Progenitor cell of endocrine pancreas (in vitro differentiated cells): Measurements from ENCODE around the gene ATF4. TPM values are rescaled to one million over a fixed set of nuclear protein-coding genes. Genes with fewer than 3 reads are reported as not detected.
A peak's percentile ranks its signal among the peaks of the same experiment; 100 is the strongest.
"Not testable (repeated sequence)": the region's sequence is repeated elsewhere in the genome, so short reads cannot be mapped to it uniquely, and the experiment has no call there.

ENCODE experiments used
- DNase-seq: peaks from one replicate; pipeline ENCODE4 v3.0.0; 2021; ENCODE audit warnings: low spot score; ENCODE audit not compliant: unreplicated experiment
- H3K27ac Mint-ChIP-seq: 2 replicates; pipeline ENCODE4 v1.8.0; 2021; ENCODE audit warnings: mild to moderate bottlenecking, moderate library complexity, mixed read lengths
- H3K27me3 Mint-ChIP-seq: 2 replicates; pipeline ENCODE4 v1.8.0; 2021; ENCODE audit warnings: mixed read lengths
- H3K36me3 Mint-ChIP-seq: 2 replicates; pipeline ENCODE4 v1.8.0; 2022; ENCODE audit warnings: mixed read lengths; ENCODE audit not compliant: insufficient read depth
- H3K4me1 Mint-ChIP-seq: 2 replicates; pipeline ENCODE4 v1.8.0; 2021; ENCODE audit warnings: low read depth, mixed read lengths
- H3K4me3 Mint-ChIP-seq: 2 replicates; pipeline ENCODE4 v1.8.0; 2021; ENCODE audit warnings: low read depth, mild to moderate bottlenecking, moderate library complexity, mixed read lengths
- H3K9me3 Mint-ChIP-seq: 2 replicates; pipeline ENCODE4 v1.8.0; 2021; ENCODE audit warnings: low read depth, mixed read lengths
- CTCF ChIP-seq: fragments of 200-600 bp; sonication (generic); IDR thresholded peaks from one replicate; pipeline ENCODE4 v1.5.0; 2021; ENCODE audit warnings: antibody characterized with exemption, mild to moderate bottlenecking; ENCODE audit not compliant: unreplicated experiment
- total RNA-seq: library from RNA; stranded (reverse); gene quantifications from 2 replicates; pipeline ENCODE4 v1.2.1, GENCODE V29; 2021

ATF4 gene
- total RNA-seq, 1 donor from 2014 or later = 332 TPM

DNA sequence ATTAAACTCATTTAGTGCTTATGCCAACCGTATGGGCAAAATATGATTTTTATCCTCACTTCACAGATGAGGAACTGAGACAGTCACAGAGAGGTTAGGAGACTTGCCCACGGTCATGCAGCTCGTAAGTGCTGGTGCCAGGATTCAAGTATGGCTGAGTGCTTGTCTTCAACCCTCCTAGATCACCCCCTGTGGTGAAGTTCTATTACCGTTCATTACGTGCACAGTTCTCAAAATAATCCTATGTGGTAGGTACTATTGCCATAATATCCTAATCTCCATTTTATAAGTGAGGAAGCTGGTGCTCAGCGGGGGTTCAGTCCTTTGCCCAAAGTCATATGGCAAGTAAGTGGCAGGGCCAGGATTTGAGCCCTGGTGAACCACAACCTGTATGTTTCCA lies 16.7 kb upstream of the ATF4 start:
- DNase-seq = no peak
- H3K36me3 Mint-ChIP-seq = peaks cover 13% of the 10 kb centered on the region
- TF ChIP-seq CTCF = no peak
- no peak overlapping the region for H3K27ac Mint-ChIP-seq
- peaks cover 21% of the 10 kb centered on the region for H3K4me1 Mint-ChIP-seq
- no peaks in the 10 kb centered on the region for H3K9me3 Mint-ChIP-seq
- H3K4me3 Mint-ChIP-seq = peak overlapping the region; percentile 90
- H3K27me3 Mint-ChIP-seq = no peaks in the 10 kb centered on the region

DNA sequence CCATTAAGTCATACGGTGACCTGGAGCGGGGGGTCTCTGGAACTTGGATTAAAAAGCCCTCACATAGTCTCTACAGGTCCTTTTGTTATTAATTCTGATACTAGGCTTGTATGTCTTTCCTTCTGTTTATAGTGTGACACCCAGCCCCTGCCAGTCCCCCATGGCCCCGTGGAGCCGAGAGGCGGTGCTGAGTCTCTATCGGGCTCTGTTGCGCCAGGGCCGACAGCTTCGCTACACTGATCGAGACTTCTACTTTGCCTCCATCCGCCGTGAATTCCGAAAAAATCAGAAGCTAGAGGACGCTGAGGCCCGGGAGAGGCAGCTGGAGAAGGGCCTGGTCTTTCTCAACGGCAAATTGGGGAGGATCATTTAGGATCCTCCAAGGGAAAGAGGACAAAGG lies 16.3 kb upstream of the ATF4 start:
- peaks cover 18% of the 10 kb centered on the region for H3K4me1 Mint-ChIP-seq
- no peaks in the 10 kb centered on the region for H3K27me3 Mint-ChIP-seq
- H3K27ac Mint-ChIP-seq = no peak overlapping the region
- H3K36me3 Mint-ChIP-seq = peaks cover 14% of the 10 kb centered on the region
- no peak for DNase-seq
- H3K4me3 Mint-ChIP-seq = peak overlapping the region; percentile 90
- no peak for TF ChIP-seq CTCF
- no peaks in the 10 kb centered on the region for H3K9me3 Mint-ChIP-seq

- not testable (repeated sequence) for H3K27ac Mint-ChIP-seq, H3K27me3 Mint-ChIP-seq, H3K9me3 Mint-ChIP-seq, DNase-seq, H3K4me3 Mint-ChIP-seq
- H3K4me1 Mint-ChIP-seq = peaks cover 10% of the 10 kb centered on the region
- H3K36me3 Mint-ChIP-seq = peaks cover 18% of the 10 kb centered on the region
Measured at GRCh38 chr22:39507021-39507420, 13.3 kb upstream of the ATF4 start.

GRCh38 chr22:39508393-39508792 lies 12.0 kb upstream of the ATF4 start:
- DNase-seq = no peak
- Mint-ChIP-seq H3K36me3 (peaks cover 23% of the 10 kb centered on the region), H3K4me1 (peaks cover 4% of the 10 kb centered on the region), H3K27ac (no peak overlapping the region), H3K4me3 (no peak overlapping the region), H3K27me3 (no peaks in the 10 kb centered on the region), H3K9me3 (no peaks in the 10 kb centered on the region)
- TF ChIP-seq CTCF = no peak

- Mint-ChIP-seq H3K27ac (no peak overlapping the region), H3K9me3 (no peaks in the 10 kb centered on the region), H3K4me3 (no peak overlapping the region), H3K27me3 (no peaks in the 10 kb centered on the region), H3K36me3 (peaks cover 27% of the 10 kb centered on the region), H3K4me1 (no peaks in the 10 kb centered on the region)
- no peak for TF ChIP-seq CTCF
- DNase-seq = no peak
Measured at GRCh38 chr22:39510529-39511149, 9.7 kb upstream of the ATF4 start.

DNA sequence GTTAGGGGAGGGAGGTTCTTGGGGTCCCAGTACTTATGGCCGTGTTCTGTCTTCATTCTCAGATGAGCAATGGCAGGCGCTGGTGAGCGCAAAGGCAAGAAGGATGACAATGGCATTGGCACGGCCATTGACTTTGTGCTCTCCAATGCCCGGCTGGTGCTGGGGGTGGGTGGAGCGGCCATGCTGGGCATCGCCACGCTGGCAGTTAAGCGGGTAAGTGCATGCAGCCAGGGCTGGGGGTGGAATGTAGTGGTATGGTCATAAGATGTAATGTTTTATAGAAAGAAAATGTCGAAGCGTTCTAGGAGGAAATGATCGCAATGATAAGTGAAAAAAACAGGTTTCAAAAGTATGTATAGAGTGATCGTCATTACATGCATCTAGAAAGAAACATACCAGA lies 9.1 kb upstream of the ATF4 start:
- Mint-ChIP-seq H3K27ac (no peak overlapping the region), H3K27me3 (no peaks in the 10 kb centered on the region), H3K9me3 (no peaks in the 10 kb centered on the region), H3K4me3 (no peak overlapping the region), H3K4me1 (no peaks in the 10 kb centered on the region), H3K36me3 (peaks cover 28% of the 10 kb centered on the region)
- no peak for DNase-seq
- no peak for TF ChIP-seq CTCF
